GM04504 (cell line): ENCODE results near the gene MORN1.
"Not testable (repeated sequence)": the region's sequence is repeated elsewhere in the genome, so short reads cannot be mapped to it uniquely, and the experiment has no call there.

Source experiments
- DNase-seq: peaks from one replicate; pipeline ENCODE4 v3.0.0-alpha.2; 2012; ENCODE audit warnings: low read depth

The MORN1 gene

DNA sequence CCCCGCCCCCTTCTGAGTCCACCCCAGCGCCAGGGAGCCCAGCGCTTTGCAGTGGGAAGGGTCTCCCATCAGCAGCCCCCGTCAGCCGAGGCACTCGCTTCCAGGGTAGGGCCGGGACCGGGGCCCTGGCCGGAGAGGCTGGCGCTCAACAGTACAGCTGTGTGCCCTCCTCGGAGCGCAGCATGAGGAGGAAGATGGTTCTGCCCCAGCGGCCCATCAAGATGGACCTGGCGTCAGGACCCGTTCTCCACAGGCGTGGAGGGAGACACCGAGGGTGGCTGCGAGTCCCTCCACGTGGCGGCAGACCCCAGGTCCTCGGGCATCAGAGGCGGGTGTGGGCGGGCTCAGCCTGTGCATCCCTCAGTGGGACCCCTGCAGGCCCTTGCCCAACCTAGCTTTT lies 54.3 kb downstream of the MORN1 start:
- no peak for DNase-seq

DNA sequence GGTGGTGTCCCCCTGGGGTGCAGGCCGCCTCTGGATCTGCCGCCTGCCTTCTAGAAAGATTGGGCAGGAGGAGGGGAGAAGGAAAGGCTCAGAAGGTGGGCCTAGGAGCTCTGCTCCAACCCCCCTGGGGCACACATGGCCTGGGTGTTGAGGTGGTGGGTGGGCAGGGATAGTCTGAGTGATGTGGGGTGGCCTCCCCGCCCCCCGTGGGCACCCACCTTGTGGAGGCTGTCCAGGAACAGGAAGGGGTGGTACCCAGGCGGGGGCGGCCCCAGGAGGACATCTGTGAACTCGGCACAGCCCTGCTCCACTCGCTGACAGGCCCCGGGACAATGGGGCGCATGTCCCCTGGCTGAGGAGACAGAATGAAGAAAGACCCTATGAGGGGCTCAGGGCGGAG lies 54.9 kb downstream of the MORN1 start:
- DNase-seq: no peak

DNA sequence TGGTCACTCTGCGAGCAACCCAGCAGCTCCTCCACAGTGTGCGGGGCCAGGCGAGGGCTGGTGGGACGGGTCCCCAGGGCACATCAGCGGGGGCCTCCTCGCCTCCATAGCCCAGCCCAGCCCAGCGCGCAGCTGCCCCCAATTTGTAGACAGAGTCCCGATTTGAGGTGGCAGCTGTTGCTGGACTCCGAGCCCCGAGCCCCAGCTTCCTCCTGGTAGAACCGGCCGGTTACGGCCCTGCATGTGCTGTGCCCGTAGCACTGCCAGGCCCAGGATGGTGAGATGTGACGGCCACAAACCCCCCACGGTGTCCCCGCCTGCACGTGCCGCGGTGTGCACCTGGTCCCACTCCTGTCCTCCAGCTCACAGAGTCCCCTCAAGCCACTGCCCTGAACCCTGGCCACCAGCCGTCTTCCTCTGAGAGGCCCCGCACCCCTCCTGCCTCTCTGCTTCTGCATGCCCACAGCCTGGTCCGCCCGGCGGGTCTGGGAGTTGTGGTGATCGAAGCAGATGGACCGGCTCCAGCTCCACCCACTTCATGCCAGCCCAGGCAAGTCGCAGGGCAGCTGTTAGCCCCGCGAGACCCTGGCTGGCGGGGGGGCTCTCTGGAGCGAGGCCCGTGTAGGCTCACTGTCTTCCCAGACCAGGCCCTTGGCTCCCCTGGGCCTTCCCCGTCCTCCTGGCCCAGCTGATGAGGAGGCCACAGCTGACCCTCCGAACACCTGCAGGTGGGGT lies 55.5 kb downstream of the MORN1 start:
- DNase-seq: no peak

DNA sequence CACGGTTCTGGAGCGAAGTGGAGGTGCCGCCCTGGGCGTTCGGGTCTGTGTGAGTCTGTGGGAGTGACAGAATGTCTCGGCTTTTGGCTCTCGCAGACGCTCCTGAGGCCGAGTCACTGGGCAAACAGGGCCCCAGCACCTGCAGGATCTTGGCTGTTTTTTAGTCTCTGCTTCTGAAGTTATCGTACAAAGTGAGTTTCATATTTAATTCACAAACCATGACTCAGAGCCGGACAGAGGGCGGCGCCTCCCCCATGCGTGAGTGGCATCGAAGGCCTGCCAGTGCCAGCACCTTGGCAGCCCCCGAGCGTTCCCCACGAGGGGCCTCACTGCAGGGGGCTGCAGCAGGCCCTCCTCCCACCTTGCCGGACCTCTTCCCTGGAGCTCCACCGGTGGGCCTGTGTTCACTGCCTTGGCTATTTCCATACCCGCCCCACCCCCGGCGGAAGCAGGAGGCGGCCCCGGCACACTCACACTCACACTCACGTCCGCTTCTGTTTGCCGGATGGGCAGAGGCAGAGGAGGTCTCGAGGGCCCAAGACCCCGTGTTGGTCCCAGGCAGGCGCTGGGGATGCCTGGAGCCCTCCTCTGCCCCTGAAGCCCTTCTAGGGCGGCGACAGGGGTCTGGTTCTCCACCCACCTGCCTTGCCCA lies 56.3 kb downstream of the MORN1 start:
- DNase-seq: no peak

DNA sequence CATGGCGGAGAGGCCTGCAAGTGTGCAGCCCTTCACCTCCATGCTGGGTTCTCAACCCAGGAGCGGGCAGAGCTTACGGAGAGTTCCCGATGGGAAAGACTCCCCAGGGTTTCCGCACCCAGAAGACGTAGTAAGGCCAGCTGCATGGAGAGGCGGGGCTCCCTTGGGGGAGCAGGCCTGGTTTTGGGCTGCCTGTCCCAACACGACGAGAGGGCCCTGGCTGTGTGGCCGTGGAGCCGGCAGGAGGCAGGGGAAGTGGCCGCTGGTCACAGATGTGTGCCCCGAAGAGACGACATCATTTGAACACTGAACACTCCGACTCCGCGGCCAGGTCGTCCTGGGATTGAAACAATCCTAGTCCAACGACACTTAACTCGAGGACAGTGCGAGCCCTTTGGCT lies 57.0 kb downstream of the MORN1 start:
- no peak for DNase-seq

DNA sequence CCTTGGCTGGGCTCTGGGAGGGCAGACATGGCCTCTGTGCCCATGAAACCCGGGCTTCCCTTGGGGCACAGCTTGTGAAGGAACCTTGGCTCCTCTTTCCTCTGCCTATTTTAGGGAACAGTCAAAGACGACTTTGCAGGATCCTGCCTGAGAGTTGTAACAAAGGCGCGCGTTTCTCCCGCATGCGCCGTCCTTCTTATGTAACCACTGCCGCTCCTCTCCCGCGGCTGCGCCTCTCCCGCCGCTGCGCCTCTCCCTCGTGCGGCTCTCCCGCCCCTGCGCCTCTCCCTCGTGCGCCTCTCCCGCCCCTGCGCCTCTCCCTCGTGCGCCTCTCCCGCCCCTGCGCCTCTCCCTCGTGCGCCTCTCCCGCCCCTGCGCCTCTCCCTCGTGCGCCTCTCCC lies 59.8 kb downstream of the MORN1 start:
- not testable (repeated sequence) for DNase-seq

DNA sequence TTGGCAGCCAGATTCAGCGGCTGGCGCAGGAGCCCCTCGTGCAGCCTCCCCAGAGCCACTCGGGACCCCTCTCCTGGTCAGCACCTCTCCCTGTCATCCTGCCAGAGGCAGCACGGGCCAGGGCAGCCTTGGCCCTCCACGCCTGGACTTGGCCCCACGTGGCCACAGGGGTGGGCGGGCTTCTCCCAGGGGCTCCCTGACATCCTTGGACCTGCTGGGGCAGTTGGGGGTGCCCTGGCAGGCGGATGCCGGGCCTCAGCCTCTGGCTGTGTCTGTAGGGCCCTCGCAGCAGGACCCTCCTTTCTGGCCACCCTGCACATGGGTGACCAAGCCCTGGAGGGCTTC lies 60.2 kb downstream of the MORN1 start:
- DNase-seq: no peak

DNA sequence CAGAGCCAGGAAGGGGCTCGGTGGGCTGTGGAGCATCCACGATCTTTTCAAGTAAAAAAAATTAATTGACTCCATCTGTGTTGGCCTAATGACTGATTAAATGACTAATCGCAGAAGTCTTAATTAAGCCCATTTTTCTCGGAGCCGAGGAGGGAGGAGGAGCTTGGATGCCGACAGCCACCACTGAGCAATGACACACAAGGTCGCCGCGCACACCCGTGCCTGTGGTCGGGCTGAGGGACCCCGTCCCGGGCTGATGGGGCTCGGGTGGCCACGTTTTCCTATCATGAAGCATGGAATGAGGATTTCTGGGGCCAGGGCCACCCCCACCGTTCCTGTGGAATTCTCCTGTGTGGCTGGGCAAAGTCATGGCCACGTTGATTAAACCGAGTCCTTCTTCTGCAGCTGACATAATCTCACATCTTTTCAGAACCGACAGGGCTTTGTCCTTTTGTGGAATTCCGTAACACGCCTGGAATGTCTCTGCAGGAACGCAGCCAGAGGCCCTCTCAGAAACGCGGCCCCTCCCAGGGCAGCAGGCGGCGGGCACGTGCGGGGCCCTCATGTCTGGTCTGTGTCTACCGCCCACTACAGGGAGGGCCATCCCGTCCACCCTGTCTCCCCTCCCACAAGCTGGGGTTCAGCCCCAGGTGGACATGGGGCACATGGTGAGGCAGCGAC lies 60.7 kb downstream of the MORN1 start:
- DNase-seq: peak; percentile 83

DNA sequence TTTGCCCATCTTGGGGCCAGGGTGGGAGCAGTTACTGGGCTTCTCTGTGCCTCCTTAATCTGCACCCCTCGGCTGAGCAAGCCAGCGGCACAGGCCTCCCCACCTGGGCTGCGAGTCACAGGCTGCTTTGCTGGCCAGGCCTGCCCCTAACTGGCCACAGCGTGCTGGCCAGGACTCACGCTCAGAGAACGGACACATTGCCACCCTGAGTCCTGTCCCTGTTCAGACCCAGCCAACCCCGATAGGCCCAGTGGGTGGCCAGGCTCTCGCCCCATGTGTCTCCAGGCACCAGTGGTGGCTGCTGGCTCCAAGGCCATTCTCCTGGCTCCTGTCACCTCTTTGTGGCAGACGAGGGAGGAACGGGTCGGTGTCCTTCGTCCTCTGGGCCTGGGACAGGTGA lies 61.3 kb downstream of the MORN1 start:
- DNase-seq: no peak

DNA sequence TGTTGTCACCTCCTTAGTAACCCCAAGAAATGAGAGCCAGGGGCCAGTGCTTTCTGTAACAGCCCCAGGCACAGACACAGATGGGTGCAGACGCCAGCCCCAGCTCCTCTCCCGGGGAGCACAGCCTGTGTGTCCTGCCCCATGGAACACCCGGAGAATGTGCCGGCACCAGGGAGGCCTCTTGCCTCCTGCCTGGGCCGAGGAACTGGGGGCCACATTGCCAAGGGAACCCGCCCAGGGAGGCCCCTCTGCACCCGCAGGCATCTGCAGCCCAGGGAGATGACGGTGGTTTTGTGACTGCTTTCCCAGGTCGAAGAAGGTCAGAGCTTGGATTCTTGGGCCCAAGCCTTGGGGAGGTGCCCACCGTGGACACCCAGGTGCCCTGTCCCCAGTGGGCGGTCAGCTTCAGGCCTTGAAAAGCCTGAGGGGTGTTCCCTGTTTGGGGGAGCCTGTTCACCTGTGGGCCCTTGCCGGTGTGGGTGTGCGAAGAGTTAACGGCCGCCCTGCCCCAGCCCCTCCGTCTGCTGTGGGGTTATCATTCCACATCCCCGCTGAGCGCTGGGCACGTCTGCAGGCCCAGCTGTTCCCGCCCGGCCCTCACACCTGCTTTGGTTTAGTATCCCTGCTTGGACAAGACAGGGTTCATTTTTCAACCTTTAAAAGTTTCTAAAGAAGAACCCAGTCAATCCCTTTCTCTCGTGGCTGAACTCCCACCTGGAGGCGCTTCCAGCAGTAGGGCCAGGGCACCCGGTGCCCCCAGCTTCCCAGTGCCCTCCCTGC lies 62.5 kb downstream of the MORN1 start:
- DNase-seq: no peak

DNA sequence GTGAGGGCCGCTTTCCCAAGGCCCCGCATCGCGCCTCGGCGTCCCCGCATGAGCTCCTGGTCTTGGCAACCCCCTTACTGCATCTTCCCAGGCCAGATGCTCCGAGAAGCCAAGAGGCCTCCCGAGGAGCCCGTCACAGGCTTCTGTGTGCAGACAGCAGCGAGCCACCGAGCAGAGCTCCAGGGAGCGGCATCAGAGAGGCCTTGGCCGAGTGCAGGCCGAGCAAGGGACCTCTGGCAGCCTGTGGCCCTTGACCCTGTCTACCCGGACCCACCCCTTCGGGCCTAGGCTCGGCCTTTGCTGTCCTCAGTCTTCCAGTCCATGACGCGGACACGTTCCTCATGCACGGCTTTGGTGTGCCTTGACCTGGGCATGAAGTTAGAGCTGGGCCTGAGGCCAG lies 63.5 kb downstream of the MORN1 start:
- DNase-seq: no peak

DNA sequence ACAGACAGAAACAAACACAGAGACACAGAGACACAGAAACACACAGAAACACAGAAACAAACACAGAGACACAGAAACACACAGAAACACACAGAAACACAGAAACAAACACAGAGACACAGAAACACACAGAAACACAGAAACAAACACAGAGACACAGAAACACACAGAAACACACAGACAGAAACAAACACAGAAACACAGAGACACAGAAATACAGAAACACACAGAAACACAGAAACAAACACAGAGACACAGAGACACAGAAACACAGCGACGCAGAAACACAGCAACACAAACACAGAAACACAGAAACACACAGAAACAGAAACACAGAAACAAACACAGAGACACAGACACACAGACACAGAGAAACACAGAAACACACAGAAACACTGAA lies 64.2 kb downstream of the MORN1 start:
- DNase-seq: not testable (repeated sequence)

DNA sequence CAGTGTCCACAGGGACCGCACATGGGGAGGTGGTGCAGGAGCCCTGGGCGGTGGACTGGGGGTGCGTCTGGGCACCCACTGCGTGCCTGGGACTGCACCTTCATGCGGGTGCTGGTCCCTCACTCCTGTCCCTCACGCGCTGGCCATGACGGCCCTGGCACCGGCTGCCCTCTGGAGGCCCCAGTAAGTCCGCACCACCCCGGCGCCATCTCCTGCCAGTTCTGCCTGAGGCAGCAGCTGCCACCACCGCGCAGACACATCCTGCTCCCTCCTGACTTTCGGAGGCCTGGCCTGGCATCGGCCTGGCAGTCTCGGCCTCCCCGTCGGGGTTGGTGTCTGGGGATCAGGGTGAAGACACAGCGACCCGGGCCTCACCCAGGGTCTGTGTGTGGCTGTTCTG lies 64.8 kb downstream of the MORN1 start:
- DNase-seq: no peak

DNA sequence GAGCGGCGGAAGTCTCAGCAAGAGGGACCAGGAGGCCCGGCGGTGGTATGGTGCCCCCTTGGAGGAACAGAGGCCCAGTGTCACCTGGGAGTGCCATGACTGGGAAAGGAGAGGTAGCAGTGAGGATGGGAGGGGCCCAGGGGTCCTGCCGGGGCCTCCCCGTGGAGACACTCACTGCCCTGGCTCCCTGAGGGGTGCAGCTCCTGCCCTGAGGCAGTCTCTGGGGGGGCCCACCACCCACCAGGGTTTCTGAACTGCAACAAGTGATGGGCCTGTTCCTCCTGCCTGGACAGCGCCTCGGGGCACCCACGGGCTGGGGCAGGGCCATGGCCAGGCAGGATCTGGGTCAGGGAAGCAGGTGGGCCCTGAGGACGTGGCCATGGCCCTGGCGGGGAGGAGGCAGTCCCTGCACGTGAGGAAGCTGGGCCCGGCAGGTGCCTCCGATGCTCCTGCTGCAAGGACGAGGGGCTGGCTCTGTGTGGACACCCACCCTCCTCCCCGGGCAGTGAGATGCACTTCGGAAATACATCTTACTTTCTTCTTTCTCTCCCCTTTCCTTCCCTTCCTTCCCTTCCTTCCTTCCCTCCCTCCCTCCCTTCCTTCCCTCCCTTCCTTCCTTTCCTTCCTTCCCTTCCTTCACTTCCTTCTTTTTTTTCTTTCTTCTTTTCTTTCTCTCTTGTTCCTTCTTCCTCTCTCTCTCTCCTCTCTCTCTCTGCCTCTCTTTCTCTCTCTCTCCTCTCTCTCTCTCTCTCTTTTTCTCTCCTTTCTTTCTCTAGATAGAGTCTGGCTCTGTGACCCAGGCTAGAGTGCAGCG lies 66.6 kb downstream of the MORN1 start:
- no peak for DNase-seq

DNA sequence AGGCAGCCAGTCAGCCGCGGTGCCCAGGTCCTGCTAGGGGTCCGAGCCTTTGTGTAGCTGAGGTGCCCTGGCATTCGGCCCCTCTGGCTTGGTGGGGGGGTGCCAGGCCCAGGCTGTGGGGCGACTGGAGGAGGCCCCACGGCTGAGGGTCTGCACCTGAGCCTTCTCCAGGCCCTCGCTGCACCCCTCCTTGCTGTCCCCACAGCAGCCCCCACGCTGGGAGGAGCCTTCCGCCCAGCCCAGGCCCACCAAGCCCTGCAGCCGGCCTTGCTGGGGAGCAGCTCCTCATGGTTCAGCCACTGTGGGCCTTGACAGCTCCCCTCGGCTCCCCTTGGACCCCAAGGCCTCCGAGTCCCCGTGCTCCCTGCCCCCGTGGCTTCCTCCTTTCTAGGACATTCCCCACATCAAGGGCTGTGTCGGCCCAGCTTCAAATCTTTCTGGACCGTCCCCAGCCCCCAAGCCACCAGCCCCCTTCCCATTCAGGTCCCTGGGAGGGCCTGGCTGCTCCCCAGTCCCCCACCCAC lies 67.8 kb downstream of the MORN1 start:
- DNase-seq: no peak

DNA sequence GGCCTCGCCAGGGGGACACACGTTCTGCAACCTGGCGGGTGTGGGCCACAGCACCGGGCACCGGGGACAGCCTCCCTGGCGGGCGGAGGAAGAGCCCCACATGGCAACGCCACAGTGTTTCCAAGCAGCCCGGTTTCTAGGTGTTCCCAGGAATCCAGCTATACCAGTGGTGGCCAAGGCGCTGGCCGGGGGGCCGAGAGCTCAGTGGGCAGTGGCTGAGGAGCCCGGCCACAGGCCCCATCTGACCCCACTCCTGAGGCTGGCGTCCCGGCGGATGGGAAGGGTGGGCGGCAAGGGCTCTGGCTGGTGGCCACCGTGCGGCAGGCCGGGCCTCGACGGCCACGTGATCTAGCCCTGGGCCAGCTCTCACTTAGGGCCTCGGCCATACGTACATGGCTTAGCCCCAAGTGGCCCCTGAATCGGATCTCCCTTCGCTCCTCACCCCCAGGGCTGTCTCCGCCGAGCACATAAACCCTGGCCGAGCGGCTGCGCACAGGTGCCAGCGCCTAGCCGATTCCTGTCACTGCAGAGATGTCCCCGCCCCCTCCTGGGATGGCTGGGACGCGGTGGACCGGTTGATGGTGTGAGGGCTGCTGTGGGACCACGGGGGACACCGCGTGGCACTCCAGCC lies 68.7 kb downstream of the MORN1 start:
- no peak for DNase-seq

DNA sequence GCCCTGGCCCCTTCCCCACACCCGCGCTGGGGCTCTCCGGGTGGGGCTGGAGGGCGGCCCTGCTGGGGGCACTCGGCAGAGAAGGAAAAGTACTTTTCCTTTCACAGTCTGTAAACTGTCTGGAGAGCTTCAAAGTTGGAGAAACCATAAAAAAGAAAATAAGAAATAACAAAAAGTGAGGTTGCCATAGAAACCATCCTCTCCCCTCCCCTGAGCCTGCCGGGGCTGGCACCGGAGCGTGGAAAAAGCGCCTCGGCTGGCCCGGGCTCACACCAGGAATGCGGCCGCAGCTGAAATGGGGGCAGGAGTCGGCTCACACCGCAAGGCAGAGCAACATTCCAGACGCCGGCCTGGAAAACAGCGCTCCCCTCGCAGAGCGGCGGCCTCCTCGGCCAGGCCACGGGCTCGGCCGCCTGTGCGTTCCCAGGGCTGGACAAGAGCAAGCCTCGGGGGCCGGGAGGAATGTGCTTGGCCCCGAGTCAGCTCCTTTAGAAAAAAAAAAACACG lies 69.2 kb downstream of the MORN1 start:
- DNase-seq: peak; percentile 74

DNA sequence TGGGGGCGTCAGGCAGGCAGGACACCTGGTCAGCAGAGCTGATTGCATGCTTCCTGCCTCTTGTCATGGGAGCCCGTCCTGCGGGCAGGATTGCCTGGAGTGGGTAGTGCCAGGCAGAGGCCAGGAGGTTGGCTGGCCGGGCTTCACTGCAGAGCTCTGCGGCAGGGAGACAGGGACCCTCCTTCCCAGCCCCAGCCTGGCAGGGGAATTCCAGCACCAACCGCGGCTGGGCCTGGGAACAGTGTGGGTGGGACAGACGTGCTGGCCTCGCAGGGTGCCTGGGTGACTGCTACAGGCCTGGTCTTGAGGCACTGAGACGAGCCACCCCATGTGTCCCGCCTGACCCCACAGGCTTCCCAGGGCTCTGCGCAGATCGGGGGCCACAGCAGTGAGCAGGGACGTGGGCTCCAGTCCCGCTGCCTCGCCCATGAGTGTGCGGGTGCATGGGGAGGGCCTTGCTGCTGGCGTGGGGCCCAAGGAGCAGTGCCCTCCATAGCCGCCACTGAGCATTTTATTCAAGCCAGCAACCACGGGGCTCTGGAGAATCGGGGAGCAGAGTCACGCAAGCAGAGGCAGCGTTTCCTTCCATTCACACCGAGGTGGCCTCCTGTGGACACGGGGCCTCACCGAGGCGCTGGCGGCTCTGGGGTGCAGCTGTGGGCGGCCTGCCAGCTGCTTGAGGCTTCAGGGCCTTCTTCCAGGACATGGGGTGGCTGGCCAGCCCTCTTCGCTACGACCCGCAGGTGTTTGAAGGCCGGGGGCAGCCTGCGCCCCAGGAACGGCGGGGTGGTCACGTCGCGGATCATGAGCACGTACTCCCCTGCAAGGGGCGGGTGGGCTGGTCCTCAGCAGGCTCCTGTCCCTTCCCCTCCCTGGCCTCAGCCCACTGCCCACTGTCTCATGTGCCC lies 70.3 kb downstream of the MORN1 start:
- no peak for DNase-seq

DNA sequence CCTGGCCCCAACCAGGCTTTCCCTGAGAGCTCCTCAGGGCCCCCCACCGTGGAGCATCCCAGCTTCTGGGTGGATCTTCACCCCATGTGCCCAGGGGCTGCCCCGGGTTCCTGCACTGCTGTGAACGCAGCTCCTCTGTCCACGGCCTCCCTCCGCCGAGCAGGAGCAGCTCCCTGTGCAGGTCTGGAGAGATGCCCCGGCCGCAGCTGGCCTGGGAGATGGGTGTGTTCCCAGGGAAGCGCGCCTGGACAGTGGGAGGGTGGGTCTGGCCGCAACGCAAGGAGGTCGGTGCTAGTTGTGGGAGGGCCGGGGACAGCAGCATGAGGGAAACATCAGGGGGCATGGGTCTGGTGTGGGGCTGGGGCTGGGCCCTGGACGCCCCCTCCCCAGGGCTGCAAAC lies 71.3 kb downstream of the MORN1 start:
- DNase-seq: no peak

DNA sequence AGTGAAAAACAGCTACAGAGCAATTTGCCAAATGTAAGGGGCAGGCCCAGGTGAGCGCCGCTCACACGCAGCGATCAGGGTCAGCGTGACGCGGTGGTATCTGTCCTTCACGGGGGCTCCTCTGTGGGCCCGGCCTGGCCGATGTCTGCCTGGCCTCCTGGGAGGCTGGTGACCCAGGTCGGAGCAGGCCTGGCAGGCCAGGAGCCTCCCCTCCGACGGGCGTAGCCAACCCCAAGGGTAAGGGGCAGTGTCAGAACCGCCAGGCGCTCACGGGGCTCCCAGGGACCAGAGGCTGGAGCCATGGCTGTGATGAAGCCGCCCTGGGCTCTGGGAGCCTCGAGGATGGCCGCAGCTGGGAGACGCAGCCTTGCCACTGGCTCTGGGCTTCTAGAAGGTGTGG lies 72.1 kb downstream of the MORN1 start:
- DNase-seq: no peak
